Activated T-cell treated with anti-CD3 and anti-CD28 coated beads, Interleukin-2, amount 50 U/mL, for 1 hour (primary cell): ENCODE data around the gene LMAN2L.
A peak's percentile ranks its signal among the peaks of the same experiment; 100 is the strongest.

Experiments used
- DNase-seq: peaks from one replicate; pipeline ENCODE4 v3.0.0-alpha.2; 2020

Gene LMAN2L

GRCh38 chr2:96760036-96760985, 20.4 kb upstream of the LMAN2L start, which contains the start of gene CNNM4:
TSS of gene CNNM4 (plus strand) at chr2:96760902. CDS start at chr2:96761000, 98 bp downstream.
- peak; percentile 94 for DNase-seq

- no peak for DNase-seq
Measured at GRCh38 chr2:96759548-96759947, 19.7 kb upstream of the LMAN2L start.

GRCh38 chr2:96758987-96759386, 19.1 kb upstream of the LMAN2L start:
- no peak for DNase-seq

- no peak for DNase-seq
Measured at GRCh38 chr2:96757477-96757860, 17.6 kb upstream of the LMAN2L start.

- no peak for DNase-seq
Measured at GRCh38 chr2:96756788-96757476, 17.1 kb upstream of the LMAN2L start.

GRCh38 chr2:96754317-96754716, 14.5 kb upstream of the LMAN2L start:
- no peak for DNase-seq

- no peak for DNase-seq
Measured at GRCh38 chr2:96753661-96754282, 13.9 kb upstream of the LMAN2L start.

- no peak for DNase-seq
Measured at GRCh38 chr2:96751800-96752199, 11.9 kb upstream of the LMAN2L start.

- no peak for DNase-seq
Measured at GRCh38 chr2:96747061-96747617, 7.3 kb upstream of the LMAN2L start.

- DNase-seq, result no peak
Measured at GRCh38 chr2:96739076-96739632, 710 bp downstream of the LMAN2L start.

- DNase-seq, result no peak
Measured at GRCh38 chr2:96737831-96738230, 2.0 kb downstream of the LMAN2L start.

GRCh38 chr2:96737251-96737650, 2.6 kb downstream of the LMAN2L start:
- no peak for DNase-seq

- DNase-seq, result no peak
Measured at GRCh38 chr2:96734880-96735583, 4.8 kb downstream of the LMAN2L start.

GRCh38 chr2:96733931-96734330, 5.9 kb downstream of the LMAN2L start:
- DNase-seq, result no peak

- no peak for DNase-seq
Measured at GRCh38 chr2:96730212-96730611, 9.7 kb downstream of the LMAN2L start.

- DNase-seq, result no peak
Measured at GRCh38 chr2:96729748-96730147, 10.1 kb downstream of the LMAN2L start.

- no peak for DNase-seq
Measured at GRCh38 chr2:96727431-96727830, 12.4 kb downstream of the LMAN2L start.

- no peak for DNase-seq
Measured at GRCh38 chr2:96726131-96726530, 13.7 kb downstream of the LMAN2L start.

GRCh38 chr2:96716388-96716787, 23.5 kb downstream of the LMAN2L start:
- DNase-seq, result no peak

GRCh38 chr2:96715658-96716057, 24.2 kb downstream of the LMAN2L start:
- no peak for DNase-seq

GRCh38 chr2:96710985-96711384, 28.9 kb downstream of the LMAN2L start:
- no peak for DNase-seq
